Effector memory CD8-positive, alpha-beta T cell (primary cell): ENCODE results near the gene PDE3B.
A peak's percentile ranks its signal among the peaks of the same experiment; 100 is the strongest.
"Not testable (repeated sequence)": the region's sequence is repeated elsewhere in the genome, so short reads cannot be mapped to it uniquely, and the experiment has no call there.

Experiments
- ATAC-seq: fragments of 150-1000 bp; cut with Tn5 transposase; replicated peaks from 2 replicates; pipeline ENCODE4 v1.10.0; 2021; ENCODE audit warnings: mild to moderate bottlenecking, moderate library complexity
- DNase-seq, 3 experiments: peaks; one replicate each; pipeline ENCODE4 v3.0.0; 2021
- H3K27ac Mint-ChIP-seq, 2 donors: one replicate each; pipeline ENCODE4 v1.8.0; 2022; ENCODE audit warnings: mild to moderate bottlenecking in 2 of 2, mixed read lengths in 2 of 2, moderate library complexity in 2 of 2
- H3K27me3 Mint-ChIP-seq, 2 donors: one replicate each; pipeline ENCODE4 v1.8.0; 2022; ENCODE audit warnings: mixed read lengths in 2 of 2
- H3K36me3 Mint-ChIP-seq: one replicate; pipeline ENCODE4 v1.8.0; 2022; ENCODE audit warnings: mild to moderate bottlenecking, moderate library complexity, mixed read lengths; ENCODE audit not compliant: insufficient read depth
- H3K4me1 Mint-ChIP-seq, 2 donors: one replicate each; pipeline ENCODE4 v1.8.0; 2022; ENCODE audit warnings: low read depth in 2 of 2, mixed read lengths in 2 of 2
- H3K4me3 Mint-ChIP-seq, 2 donors: one replicate each; pipeline ENCODE4 v1.8.0; 2022; ENCODE audit warnings: mild to moderate bottlenecking in 2 of 2, mixed read lengths in 2 of 2, moderate library complexity in 2 of 2
- H3K9me3 Mint-ChIP-seq, 2 donors: one replicate each; pipeline ENCODE4 v1.8.0; 2022; ENCODE audit warnings: mixed read lengths in 2 of 2

Gene PDE3B

GRCh38 chr11:14746857-14747395, 103.3 kb downstream of the PDE3B start:
- H3K36me3 Mint-ChIP-seq: peaks cover 6% of the 10 kb centered on the region
- peaks cover 36 to 38% of the 10 kb centered on the region in 2 donors for H3K4me1 Mint-ChIP-seq
- ATAC-seq (no peak), DNase-seq (no peak)
- no peaks in the 10 kb centered on the region for H3K9me3 Mint-ChIP-seq
- peak overlapping the region; percentile 54 to 61 for H3K27ac Mint-ChIP-seq
- no peak overlapping the region for H3K4me3 Mint-ChIP-seq
- H3K27me3 Mint-ChIP-seq: no peaks in the 10 kb centered on the region

GRCh38 chr11:14748090-14748489, 104.5 kb downstream of the PDE3B start:
- H3K27ac Mint-ChIP-seq: no peak overlapping the region
- no peak for DNase-seq
- peaks cover 6% of the 10 kb centered on the region for H3K36me3 Mint-ChIP-seq
- peaks cover 33 to 42% of the 10 kb centered on the region in 2 donors for H3K4me1 Mint-ChIP-seq
- no peaks in the 10 kb centered on the region for H3K9me3 Mint-ChIP-seq
- H3K4me3 Mint-ChIP-seq: no peak overlapping the region
- ATAC-seq: no peak
- no peaks in the 10 kb centered on the region for H3K27me3 Mint-ChIP-seq

- Mint-ChIP-seq H3K9me3 (no peaks in the 10 kb centered on the region), H3K27me3 (no peaks in the 10 kb centered on the region), H3K36me3 (peaks cover 6% of the 10 kb centered on the region), H3K27ac (peak overlapping the region in 1 of 2 donors; percentile 10), H3K4me3 (no peak overlapping the region), H3K4me1 (peaks cover 28 to 43% of the 10 kb centered on the region in 2 donors)
- no peak for DNase-seq
- ATAC-seq: no peak
Measured at GRCh38 chr11:14750911-14751310, 107.3 kb downstream of the PDE3B start.

- ATAC-seq (peak; percentile 26), DNase-seq (no peak)
- Mint-ChIP-seq H3K4me1 (peaks cover 26 to 39% of the 10 kb centered on the region in 2 donors), H3K27me3 (no peaks in the 10 kb centered on the region), H3K9me3 (no peaks in the 10 kb centered on the region), H3K4me3 (peak overlapping the region; percentile 16 to 43), H3K36me3 (peaks cover 6% of the 10 kb centered on the region), H3K27ac (peak overlapping the region; percentile 27 to 73)
Measured at GRCh38 chr11:14751975-14752407, 108.4 kb downstream of the PDE3B start.

- Mint-ChIP-seq H3K27me3 (no peaks in the 10 kb centered on the region), H3K9me3 (no peaks in the 10 kb centered on the region), H3K36me3 (no peaks in the 10 kb centered on the region), H3K27ac (no peak overlapping the region), H3K4me1 (peaks cover 27 to 41% of the 10 kb centered on the region in 2 donors), H3K4me3 (no peak overlapping the region)
- ATAC-seq (no peak), DNase-seq (no peak)
Measured at GRCh38 chr11:14755140-14755539, 111.5 kb downstream of the PDE3B start.

- ATAC-seq: no peak
- Mint-ChIP-seq H3K9me3 (no peaks in the 10 kb centered on the region), H3K27ac (no peak overlapping the region), H3K27me3 (no peaks in the 10 kb centered on the region), H3K4me1 (peaks cover 21 to 34% of the 10 kb centered on the region in 2 donors), H3K4me3 (no peak overlapping the region), H3K36me3 (no peaks in the 10 kb centered on the region)
- no peak for DNase-seq
Measured at GRCh38 chr11:14756349-14756748, 112.7 kb downstream of the PDE3B start.

- not testable (repeated sequence) for ATAC-seq, H3K27me3 Mint-ChIP-seq, H3K36me3 Mint-ChIP-seq, DNase-seq, H3K9me3 Mint-ChIP-seq, H3K27ac Mint-ChIP-seq, H3K4me3 Mint-ChIP-seq
- H3K4me1 Mint-ChIP-seq: peaks cover 8 to 12% of the 10 kb centered on the region in 2 donors
Measured at GRCh38 chr11:14759300-14760012, 115.9 kb downstream of the PDE3B start.

GRCh38 chr11:14764179-14764578, 120.6 kb downstream of the PDE3B start:
- H3K9me3 Mint-ChIP-seq: no peaks in the 10 kb centered on the region
- H3K36me3 Mint-ChIP-seq: peaks cover 4% of the 10 kb centered on the region
- no peak overlapping the region for H3K4me3 Mint-ChIP-seq
- no peak overlapping the region for H3K27ac Mint-ChIP-seq
- peaks cover 13 to 29% of the 10 kb centered on the region in 2 donors for H3K4me1 Mint-ChIP-seq
- no peaks in the 10 kb centered on the region for H3K27me3 Mint-ChIP-seq
- no peak for DNase-seq
- ATAC-seq: no peak

GRCh38 chr11:14764579-14765527, 121.2 kb downstream of the PDE3B start:
- peaks cover 13 to 27% of the 10 kb centered on the region in 2 donors for H3K4me1 Mint-ChIP-seq
- peak; percentile 96 for ATAC-seq
- no peaks in the 10 kb centered on the region for H3K27me3 Mint-ChIP-seq
- peak overlapping the region; percentile 37 to 64 for H3K4me3 Mint-ChIP-seq
- peak; percentile 33 to 45 (median 37) for DNase-seq
- H3K27ac Mint-ChIP-seq: peak overlapping the region in 1 of 2 donors; percentile 55
- no peaks in the 10 kb centered on the region for H3K9me3 Mint-ChIP-seq
- H3K36me3 Mint-ChIP-seq: peaks cover 4% of the 10 kb centered on the region

- DNase-seq: no peak
- Mint-ChIP-seq H3K27ac (no peak overlapping the region), H3K9me3 (no peaks in the 10 kb centered on the region), H3K4me3 (no peak overlapping the region), H3K36me3 (peaks cover 7% of the 10 kb centered on the region), H3K27me3 (no peaks in the 10 kb centered on the region), H3K4me1 (peaks cover 19 to 36% of the 10 kb centered on the region in 2 donors)
- ATAC-seq: no peak
Measured at GRCh38 chr11:14766585-14766984, 123.0 kb downstream of the PDE3B start.

GRCh38 chr11:14768526-14769188, 125.1 kb downstream of the PDE3B start:
- Mint-ChIP-seq H3K9me3 (no peaks in the 10 kb centered on the region), H3K4me1 (peaks cover 19 to 36% of the 10 kb centered on the region in 2 donors), H3K27me3 (no peaks in the 10 kb centered on the region), H3K4me3 (peak overlapping the region; percentile 0), H3K36me3 (peaks cover 7% of the 10 kb centered on the region), H3K27ac (peak overlapping the region; percentile 26 to 55)
- ATAC-seq (peak; percentile 43), DNase-seq (no peak)

GRCh38 chr11:14773755-14774154, 130.2 kb downstream of the PDE3B start:
- no peaks in the 10 kb centered on the region for H3K27me3 Mint-ChIP-seq
- DNase-seq (no peak), ATAC-seq (peak; percentile 43)
- peaks cover 13 to 25% of the 10 kb centered on the region in 2 donors for H3K4me1 Mint-ChIP-seq
- peaks cover 6% of the 10 kb centered on the region for H3K36me3 Mint-ChIP-seq
- H3K4me3 Mint-ChIP-seq: no peak overlapping the region
- no peak overlapping the region for H3K27ac Mint-ChIP-seq
- no peaks in the 10 kb centered on the region for H3K9me3 Mint-ChIP-seq

- H3K27ac Mint-ChIP-seq: no peak overlapping the region
- H3K27me3 Mint-ChIP-seq: no peaks in the 10 kb centered on the region
- peaks cover 8 to 19% of the 10 kb centered on the region in 2 donors for H3K4me1 Mint-ChIP-seq
- H3K36me3 Mint-ChIP-seq: peaks cover 6% of the 10 kb centered on the region
- DNase-seq (no peak), ATAC-seq (no peak)
- no peaks in the 10 kb centered on the region for H3K9me3 Mint-ChIP-seq
- H3K4me3 Mint-ChIP-seq: no peak overlapping the region
Measured at GRCh38 chr11:14774721-14775120, 131.1 kb downstream of the PDE3B start.
